ENCODE measurements around the gene SETD5.

The SETD5 gene, protein sequence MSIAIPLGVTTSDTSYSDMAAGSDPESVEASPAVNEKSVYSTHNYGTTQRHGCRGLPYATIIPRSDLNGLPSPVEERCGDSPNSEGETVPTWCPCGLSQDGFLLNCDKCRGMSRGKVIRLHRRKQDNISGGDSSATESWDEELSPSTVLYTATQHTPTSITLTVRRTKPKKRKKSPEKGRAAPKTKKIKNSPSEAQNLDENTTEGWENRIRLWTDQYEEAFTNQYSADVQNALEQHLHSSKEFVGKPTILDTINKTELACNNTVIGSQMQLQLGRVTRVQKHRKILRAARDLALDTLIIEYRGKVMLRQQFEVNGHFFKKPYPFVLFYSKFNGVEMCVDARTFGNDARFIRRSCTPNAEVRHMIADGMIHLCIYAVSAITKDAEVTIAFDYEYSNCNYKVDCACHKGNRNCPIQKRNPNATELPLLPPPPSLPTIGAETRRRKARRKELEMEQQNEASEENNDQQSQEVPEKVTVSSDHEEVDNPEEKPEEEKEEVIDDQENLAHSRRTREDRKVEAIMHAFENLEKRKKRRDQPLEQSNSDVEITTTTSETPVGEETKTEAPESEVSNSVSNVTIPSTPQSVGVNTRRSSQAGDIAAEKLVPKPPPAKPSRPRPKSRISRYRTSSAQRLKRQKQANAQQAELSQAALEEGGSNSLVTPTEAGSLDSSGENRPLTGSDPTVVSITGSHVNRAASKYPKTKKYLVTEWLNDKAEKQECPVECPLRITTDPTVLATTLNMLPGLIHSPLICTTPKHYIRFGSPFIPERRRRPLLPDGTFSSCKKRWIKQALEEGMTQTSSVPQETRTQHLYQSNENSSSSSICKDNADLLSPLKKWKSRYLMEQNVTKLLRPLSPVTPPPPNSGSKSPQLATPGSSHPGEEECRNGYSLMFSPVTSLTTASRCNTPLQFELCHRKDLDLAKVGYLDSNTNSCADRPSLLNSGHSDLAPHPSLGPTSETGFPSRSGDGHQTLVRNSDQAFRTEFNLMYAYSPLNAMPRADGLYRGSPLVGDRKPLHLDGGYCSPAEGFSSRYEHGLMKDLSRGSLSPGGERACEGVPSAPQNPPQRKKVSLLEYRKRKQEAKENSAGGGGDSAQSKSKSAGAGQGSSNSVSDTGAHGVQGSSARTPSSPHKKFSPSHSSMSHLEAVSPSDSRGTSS (N-terminal part only)

DNA sequence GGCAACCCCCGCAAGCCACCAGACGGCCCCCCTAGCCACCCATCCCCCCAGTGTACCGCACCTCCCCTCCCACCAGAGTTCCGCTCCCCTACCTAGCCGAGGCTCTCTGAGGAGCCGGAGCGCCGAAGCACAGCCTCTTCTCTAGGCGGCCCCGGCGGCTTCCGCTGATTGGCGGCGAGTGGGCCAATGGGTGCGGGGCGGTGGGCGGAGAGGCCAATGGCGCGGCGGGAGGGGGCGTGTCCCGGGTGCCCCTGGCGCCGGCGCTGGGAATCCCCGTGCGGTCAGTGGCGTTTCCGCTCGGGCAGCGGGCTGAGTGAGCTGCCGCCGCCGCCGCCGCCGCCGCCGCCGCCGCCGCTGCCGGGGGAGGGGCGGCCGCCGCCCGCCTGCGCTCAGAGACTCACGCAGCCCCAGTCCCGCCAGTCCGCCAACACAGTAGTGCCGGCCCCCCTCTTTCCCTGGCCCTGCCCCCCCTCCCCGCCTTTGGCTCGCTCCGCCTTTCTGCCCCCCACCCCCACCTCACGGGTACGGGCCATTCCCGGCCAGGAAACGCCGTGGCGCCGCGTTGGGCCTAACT, at the start of gene SETD5:
TSS of gene SETD5 (plus strand) at position 284 of the 574 bp plus-strand sequence. CDS start 31,324 bp downstream, outside the sequence.
- peak within 1 kb of the TSS; percentile 96 for H3K27ac ChIP-seq

DNA sequence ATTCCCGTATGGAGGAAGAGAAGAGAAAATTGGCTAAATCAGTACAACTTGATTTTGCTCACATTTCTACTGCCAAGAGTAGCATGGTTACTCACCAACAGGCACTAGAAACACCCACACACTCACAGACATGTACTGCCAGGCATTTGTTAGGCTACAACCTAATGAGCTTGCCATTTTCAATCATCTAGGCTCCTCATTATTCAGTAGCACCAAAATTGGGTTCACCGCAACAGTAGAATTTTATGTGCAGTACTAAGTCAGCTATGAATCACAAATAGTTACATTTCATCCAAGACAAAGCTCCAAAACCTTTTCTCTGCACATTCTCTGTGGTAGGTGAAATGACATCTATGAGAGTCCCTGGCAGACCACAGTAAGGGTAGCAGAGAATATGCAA, 49.5 kb upstream of the SETD5 start:
- peak overlapping the region; percentile 9 for H3K27ac ChIP-seq
- DNase-seq (ENCODE audit: low read depth, low spot score) = no peak

More for the DNA sequence above, at the start of gene SETD5:
- peak; percentile 79 for DNase-seq (ENCODE audit: low read depth, low spot score)

DNA sequence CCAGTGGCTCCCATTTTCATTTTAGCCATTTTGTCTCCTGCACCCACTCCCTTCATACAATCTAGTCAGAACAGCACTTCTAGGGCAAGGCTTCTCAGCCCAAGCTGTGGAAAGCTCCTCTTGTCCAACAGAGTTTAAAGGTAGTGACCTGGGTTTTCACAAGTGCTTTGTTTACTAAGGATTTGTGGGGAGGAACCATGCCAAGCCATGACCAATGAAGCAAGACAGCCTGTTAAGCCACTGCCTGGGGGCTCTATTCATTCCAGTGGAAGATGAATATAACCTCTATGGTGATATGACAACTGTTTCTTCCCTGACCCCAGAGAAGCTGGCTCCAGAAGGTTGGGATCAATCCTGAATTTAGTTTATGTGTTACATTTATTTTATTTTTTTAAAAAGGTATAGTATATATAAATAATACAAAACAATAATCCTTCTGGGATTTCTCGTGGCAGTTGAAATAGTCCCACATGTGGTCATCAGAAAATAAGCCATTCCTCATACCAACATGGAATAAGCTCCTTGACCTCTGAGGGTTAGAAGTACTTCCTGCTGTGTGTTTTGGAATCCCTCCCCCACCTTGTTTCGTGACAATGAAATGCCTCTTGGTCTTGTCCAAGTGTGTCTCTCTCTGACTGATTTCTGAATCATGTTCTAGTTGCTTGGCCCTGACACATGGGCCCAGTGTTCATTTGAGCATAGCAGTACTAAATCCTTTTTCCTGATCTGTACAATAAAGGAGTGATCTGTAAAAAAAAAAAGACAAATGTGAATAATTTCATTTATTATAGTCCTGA, 47.9 kb upstream of the SETD5 start:
- H3K27ac ChIP-seq = peak overlapping the region; percentile 76
- no peak for DNase-seq (ENCODE audit: low read depth, low spot score)

DNA sequence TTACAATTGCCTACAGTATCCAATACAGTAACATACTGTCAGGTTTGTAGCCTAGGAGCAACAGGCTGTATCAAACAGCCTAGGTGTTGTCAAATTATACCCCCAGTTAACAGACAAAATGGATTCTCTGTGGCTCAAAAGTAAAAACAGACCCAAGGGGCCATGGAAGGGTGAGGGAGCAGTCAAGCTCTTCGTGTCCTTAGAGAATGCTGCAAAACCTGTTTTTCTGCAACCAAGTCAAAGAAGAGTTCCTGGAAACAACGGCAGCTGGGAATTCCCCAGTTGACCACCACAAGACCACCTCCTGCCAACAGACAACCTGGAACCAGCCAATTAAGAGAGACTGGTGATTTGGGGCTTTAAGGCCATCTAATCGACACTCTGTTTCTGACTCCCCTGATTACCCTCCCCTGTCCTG, 45.7 kb upstream of the SETD5 start:
- peak overlapping the region; percentile 11 for H3K27ac ChIP-seq
- DNase-seq (ENCODE audit: low read depth, low spot score) = no peak

DNA sequence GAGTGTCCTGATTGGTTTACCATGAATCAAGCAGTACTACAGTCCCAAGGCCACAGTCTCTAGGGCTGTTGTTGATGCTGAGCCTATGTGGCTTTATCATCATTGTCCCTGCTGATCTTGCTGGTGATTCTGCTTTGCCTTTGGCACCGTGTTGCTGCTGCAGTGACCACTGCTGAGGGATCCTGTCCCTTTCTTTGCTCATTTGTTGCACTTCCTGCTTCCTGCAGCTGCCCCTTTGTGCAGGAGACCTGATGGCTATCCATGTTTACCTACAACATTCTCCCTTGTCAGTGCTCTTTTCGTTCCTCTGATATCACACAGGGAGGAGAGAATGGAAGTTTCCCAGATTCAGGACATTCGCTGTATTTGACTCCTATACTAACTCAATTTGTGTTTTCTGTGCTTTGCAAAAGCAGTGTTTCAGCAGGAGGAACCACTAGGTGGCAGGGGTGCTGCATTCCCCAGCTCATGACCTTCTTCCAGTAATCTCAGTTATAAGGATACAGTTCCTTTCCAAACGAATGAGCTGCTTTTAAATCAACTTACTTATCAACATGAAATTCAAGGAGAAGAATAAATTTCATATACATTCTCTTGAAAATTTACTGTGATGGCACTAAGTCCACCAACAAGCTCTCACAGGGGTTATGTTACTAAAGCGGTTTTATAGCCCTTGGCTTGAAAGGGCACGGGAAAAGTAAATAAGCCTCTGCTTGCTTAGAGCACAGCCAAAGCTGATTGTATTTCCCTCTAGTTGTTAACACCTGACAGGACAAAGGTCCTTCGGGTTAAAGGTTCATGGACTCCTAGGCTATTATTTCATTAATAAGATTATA, 44.3 kb upstream of the SETD5 start:
- H3K27ac ChIP-seq = no peak overlapping the region
- no peak for DNase-seq (ENCODE audit: low read depth, low spot score)

DNA sequence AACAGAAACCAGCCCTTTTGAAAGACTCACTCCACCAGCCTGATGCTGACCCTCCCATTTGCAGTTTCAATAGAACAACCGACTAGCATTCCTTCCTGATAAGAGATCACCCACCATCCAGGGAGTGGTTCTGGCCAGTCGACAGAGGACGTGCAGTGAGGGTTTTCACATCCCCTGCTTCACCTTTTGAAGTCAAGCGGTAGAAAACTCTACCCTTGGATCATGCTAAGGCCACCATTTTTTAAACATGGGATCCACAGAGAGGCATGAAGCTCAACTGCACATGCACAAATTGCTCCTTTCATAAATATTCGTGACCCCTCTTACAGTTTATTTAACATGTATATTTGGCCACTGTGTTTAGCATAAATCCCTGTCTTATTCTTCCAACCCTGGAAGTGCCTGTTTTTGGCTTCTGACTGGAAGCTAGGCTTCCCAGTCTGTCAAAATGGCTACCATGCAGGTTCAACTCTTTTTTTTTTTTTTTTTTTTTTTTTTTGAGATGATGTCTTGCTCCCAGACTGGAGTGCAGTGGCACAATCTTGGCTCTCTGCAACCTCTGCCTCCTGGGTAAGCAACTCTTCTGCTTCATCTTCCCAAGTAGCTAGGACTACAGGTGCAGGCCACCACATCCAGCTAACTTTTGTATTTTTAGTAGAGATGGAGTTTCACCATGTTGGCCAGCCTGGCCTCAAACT, 35.6 kb upstream of the SETD5 start:
- DNase-seq (ENCODE audit: low read depth, low spot score) = no peak
- H3K27ac ChIP-seq = peak overlapping the region; percentile 81

DNA sequence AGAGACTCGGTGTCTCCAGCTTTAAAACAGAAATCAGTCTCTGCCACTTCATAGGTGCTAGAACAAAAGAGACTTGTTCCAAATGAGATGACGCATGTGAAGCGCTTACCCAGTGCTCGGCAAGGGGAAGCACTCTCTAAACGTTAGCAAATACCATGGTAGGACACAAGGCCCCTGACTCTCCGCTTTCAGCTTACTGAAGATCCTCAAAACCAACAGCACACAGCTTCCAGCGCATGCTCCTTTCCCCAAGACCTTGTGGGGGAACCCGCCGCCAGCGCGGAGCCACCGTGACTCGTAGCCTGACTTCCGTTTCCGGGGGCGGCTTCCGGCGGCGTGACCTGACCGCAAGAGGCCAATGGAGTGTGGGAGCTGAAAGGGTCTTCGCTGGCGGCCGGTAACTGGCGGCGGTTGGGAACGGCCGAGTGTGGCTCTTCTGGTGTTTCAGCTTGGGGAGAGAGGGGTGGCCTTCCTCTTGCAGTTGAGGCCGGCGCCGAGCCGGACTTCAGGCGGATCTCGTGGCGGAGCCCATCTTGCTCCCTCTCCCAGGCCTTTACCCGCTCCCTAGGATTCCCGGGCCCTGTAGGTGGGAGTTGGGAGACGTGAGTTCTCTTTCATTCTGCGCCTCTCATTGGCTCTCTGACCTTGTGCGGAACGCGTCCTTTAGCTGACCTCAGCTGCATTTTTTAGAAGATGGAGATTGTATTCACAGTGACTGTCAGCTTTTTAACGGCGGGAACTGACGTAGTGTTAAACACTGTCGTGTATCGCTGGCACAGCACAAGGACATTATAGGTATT, 34.5 kb upstream of the SETD5 start, which contains the start of gene THUMPD3:
TSS of gene THUMPD3 (plus strand) at position 324 of the 800 bp plus-strand sequence. CDS start 2,015 bp downstream, outside the sequence.
- DNase-seq (ENCODE audit: low read depth, low spot score) = no peak
- H3K27ac ChIP-seq = peak within 1 kb of the TSS; percentile 81

DNA sequence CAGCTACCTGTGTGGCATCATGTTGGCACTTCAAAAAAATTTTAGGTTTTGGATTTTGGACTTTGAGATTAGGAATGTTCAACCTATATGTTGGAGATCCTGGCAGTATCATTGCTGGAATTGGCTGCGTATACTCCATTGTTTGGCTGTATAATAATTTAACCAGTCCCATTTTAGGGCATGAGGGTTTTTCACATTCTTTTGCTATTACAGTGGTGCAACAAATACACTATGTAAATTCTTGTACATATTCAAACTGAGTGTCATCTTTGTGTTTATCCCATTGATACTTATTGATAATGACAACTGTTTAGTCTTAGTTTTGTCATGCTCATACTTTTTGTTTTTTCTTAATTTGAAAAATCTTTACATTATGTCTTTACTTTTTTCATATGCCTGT, 27.9 kb upstream of the SETD5 start:
- DNase-seq (ENCODE audit: low read depth, low spot score) = no peak
- H3K27ac ChIP-seq = no peak overlapping the region

DNA sequence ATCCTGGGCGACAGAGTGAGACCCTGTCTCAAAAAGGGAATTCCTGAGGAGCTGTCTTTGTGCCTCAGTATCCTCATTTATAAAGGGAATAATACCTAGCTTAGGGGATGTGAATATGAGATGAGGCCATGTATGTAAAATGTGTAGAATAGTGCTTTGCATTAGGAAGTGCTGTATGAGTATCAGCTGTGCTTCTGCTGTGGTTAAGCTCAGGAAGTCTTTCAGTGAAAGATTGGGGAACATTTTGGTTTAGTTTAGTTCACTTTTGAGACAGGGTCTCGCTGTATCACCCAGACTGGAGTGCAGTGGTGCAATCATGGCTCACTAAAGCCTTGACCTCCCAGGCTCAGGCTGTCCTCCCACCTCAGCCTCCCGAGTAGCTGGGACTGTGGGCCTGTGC, 23.9 kb upstream of the SETD5 start:
- H3K27ac ChIP-seq = no peak overlapping the region

DNA sequence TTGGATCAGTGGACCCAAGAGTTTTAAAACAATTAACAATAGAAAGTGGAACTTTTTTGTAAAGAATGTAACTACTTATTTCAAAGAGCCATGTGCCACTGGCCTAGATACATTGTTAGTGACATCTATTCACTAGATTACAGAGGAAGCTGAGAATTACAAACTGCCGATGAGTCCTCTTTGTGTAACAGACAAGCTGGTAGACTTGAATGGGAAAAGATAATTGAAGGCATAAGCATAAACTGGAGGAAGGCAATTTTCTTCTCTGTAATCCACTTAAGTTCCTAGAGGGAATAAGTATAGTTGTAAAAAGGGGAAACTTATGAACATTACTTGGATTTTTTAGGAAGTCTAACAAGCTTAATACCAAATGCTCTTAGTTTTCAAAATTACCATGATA, 19.4 kb upstream of the SETD5 start:
- no peak for DNase-seq (ENCODE audit: low read depth, low spot score)
- no peak overlapping the region for H3K27ac ChIP-seq

More for the DNA sequence above, 23.9 kb upstream of the SETD5 start:
- no peak for DNase-seq (ENCODE audit: low read depth, low spot score)

DNA sequence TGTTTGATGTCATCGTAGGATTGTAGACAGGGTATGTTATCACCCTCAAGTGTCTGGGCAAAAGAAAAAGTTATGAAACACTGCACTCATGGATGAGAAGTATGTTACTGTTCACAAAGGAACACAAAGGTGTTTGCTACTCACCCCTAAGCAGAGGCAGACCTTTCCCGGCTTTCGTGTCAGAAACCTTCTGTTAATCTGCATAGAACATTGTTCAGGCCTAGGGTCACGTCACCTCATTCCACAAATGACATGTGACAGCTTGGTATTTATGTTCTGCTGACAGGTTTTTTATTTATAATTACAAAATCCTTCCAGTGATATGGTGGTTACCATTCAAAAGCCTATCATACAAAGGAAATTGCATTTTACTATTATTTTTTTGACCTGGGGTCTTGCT, 18.1 kb upstream of the SETD5 start:
- H3K27ac ChIP-seq = no peak overlapping the region
- DNase-seq (ENCODE audit: low read depth, low spot score) = no peak

DNA sequence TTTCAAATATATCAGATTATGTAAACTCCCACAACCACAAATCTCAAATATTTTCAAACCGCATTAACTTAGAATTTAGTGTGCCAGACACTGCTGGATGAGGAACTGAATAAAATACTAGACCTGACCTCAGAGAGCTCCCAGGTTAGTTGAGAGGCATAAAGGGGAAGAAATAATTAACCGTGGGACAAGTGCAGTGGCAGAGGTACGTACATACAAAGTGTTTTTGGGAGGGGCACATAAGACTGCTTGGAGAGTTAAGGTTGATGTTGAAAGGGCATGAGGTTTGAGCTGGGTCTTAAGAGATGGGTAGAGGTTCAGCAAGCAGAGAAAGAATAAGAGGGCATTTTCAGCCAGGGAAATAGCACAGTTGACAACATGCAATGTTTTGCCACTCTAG, 17.4 kb upstream of the SETD5 start:
- no peak overlapping the region for H3K27ac ChIP-seq
- DNase-seq (ENCODE audit: low read depth, low spot score) = no peak

DNA sequence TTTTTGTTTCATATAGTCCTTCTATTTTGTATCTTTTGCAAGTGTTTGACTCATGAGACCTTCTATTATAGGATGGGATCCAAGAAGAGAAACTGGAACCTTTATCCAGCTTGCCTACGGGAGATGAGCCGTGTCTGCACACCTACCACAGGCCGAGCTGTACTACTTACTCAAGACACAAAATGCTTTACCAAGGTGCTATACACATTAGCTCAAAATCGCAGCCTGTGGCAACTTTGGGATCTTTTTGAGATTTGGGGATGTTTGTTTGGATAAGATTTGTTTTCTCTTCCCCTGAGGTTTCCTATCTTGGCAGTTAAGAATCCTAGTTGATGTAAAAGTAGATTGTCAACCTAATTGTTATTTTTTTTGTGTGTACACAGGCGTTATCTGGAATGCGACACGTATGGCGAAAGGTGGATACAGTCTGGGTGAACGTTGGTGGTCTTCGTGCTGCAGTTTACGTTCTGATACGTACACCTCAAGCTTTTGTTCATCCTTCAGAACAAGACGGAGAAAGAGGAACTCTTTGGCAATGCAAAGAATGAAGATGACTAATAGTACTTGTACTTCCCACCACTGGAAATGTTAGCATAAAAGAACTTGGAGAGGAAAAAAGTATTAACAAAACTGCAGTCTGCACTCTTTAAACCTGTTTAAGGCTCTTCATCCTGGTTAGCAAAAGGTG, 13.1 kb upstream of the SETD5 start:
- H3K27ac ChIP-seq = peak overlapping the region; percentile 36

DNA sequence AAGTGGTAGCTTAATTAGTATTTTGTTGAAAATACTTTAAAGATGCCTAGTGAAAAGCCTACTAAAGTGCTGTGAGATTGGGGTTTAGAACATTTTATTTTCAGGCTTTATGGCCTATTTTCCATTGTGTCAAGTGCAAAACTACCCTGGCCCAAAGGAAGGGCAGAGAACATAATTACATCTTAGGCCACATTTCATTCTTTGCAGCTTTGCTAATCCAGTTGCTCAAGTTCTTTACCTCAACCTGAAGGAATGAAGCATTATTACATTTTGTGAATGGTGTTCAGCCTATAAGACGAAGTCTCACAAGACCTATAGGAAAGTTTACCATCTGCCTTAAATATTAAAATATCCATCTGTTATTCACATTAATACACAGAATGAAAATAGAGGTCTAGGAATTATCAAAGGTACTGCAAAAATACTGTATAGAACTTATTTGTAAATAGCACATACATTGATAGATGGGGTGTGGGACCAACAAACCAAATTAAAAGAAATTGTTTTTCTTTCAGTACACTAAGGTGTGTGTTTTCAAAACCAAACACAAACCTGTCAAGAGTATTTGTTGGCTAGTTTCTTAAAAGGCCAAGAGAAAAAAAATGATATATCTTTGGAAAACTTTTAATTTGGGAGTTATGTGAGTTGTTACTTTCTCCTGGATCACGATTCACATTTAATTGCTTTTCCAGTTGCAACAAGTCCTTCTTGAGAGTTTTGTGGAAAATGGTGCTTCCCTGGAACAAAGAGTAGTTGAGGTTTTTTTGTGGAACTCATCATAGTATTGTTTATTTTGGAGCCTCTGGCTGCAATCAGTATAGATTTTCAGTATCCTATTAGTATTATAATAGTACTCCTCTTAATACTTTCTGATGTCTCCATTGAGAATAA, 12.0 kb upstream of the SETD5 start:
- H3K27ac ChIP-seq = peak overlapping the region; percentile 36
- no peak for DNase-seq (ENCODE audit: low read depth, low spot score)

More for the DNA sequence above, 13.1 kb upstream of the SETD5 start:
- no peak for DNase-seq (ENCODE audit: low read depth, low spot score)

DNA sequence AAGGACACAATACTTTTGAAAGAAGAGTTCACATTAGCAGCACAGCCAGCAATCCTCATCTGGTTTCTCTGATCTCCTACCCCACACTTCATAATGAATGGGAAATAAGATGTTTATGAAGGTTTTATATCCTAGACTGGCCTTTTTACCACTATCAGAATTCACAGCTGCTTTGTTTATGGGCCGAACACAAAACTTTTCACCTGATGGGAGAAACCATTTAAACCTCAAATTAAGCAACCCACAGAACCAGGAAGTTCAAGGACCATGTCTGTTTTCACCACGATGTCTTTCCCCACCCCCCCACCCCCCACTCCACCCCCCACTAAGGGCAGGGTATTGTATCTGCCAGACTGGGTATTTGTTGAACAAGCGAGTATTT, 11.3 kb upstream of the SETD5 start:
- H3K27ac ChIP-seq = peak overlapping the region; percentile 43

More for the DNA sequence above, 11.3 kb upstream of the SETD5 start:
- no peak for DNase-seq (ENCODE audit: low read depth, low spot score)

Measured in epithelial cell of prostate (primary cell).